Endometrium (tissue), 2 donors: ENCODE data around the gene NTM.

ENCODE experiments used
- FAIRE-seq: peaks from 2 replicates; lab custom pipeline; 2012; peaks lifted over from hg19 to GRCh38; lab: Jason Lieb, UNC
- donor health status: control.
- donor health status: control.

Gene NTM

DNA sequence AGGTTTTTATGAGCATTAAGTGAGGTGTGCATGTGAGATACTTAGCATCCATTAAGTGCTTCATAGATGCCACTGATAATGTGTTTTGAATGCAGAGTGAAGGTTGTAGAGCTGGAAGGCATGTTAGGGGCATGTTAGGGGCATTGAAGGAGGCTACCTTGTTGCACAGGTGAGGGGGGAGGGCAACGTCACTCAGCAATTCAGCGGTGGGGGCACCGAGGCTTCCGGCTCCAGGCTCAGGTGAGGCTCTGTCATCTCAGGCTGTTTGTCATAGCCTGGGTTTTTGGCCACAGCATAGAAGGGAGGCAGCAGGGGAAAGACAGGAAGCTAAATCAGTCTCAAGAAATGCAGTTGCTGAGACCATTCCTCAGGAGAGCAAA lies 299.0 kb downstream of the NTM start:
- FAIRE-seq = no peak

DNA sequence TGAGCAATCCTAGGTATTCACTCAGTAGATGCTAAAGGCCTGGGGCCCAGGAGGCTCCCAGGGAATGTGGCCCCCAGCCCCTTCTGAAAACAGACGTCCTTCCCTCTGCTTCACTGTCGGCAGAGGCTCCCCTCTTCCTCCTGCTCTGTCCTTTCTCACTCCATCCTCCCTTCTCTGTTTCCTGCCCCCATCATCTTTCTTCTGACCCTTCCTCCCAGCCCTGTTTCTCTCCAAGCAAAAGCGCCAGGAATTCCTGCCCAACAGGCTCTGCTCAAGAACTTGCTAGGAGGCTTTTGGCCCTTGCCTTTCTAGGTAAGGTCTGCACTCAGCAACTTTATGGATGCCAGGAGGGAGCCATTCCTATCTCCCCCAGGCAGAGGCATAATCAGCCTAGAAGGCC lies 300.5 kb downstream of the NTM start:
- no peak for FAIRE-seq

DNA sequence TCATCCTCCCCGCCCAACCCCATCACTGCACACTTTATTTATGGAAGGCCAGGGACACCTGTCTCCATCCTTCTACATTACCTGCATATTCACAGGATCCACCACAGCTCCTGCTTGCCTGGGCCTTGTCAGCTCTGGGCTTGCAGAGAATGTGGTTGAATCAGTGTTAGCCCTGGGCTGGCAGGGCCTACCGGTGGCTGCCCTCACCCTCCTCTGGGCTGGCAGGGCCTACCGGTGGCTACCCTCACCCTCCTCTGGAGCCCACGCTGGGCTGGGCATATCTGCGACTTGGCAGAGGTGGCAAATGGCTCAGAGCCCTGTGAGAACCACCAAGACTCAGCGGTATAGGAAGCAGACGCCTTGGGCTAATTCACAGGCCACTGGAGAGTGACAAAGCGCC lies 300.9 kb downstream of the NTM start:
- no peak for FAIRE-seq

DNA sequence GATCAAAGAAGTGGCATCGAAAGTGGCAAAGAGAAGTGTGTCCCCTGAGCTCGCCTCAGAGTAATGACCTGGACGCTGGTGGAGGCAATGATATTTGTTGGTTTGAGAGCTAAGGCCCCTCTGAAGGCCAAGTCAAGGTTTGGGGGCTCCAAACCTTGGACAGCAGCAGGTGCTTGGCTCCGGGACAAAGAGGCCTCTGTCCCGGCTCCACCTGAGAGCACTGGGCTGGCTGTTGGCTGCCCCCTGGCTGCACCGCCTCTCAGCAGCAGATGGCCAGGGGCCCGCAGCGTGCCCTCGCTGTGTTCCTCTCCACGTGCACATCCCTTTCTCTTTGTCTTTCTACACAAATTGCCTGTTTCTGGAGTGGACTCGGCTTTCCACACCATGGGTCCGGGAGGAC lies 301.3 kb downstream of the NTM start:
- FAIRE-seq = no peak

DNA sequence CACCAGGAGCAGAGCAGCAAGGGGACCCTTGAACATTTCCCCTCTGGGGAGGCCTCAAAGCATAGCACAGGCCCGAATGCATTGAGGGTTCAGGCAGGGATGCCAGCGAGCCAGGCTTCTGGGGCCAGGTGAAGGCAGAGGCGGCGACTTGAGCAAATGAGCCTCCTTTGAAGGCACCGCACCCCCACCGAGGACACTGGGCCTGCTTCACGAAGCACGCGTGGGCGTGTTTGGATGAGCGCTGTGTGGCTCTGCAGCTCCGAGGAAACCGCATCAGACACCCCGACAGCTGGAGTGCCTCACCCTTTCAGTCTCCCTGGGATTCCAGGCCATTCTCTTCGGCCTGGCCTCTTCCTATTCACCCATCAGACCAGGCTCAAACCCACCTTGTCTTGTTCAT lies 301.8 kb downstream of the NTM start:
- no peak for FAIRE-seq

DNA sequence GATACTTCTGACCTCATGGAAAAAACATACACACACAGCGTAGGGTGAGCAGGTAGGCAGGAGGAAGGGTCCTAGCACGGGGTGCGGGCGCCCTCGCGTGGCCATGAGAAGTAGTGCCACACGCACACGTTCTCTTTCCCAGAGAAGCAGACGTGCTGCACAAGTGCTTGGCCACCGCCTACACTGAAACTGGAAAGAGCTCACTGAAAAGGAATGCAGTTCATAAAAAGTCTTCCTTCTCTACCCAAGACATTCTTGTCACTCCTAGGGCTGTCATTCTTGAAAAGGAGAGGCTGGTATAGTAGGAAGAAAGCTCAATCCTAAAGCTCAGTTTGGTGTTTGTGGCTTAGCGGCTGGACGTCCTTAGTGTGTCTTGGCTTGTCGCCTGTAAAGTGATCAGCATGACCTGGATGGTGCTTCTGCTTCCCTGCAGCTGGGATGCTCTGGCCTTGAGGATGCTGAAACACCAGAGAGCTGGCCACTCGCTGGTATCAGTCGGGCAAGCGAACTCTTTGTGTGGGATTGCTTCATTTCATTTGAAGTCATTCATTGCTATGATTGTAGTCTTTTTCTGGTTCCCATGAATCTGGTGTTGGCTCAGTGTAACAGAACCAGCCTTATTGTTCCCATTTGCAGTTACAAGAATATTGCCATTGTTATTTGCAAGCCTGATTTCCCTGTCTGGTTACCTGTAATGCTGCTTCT lies 303.8 kb downstream of the NTM start:
- peak; percentile 21 for FAIRE-seq

DNA sequence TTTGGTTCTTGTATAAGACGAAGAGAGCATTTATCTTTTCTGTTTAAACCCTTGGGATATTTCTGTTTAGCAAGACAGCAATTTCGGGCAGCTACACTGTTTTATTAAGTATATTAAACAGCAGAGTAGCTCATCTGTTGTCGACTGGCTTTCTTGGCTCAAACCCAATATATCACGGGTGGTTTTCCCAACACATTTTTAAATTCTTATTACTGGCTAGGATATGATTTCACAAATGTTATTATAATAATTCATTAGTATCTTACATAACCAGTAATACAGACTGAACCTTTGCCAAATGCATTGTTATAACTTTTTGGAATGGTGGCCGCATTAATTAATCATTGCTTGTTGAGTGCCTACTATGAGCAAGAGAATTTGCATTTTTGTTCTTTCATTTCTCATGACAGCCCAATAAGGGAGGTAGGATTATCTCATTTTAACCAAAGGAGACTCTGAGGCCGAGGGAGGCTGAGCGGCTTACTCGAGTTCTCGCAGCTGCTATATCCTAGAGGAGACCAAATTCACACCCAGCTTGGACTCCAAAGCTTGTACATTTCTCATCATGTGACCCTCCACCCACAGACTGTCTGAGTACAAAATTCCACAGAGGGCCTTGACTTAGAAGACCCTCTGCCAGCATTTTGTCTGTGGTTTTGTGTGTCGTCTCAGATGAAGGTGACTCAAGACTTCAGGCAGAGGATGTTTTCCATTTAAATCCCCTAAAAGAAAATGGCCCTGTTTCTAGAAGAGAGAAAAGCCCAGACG lies 304.9 kb downstream of the NTM start:
- no peak for FAIRE-seq

DNA sequence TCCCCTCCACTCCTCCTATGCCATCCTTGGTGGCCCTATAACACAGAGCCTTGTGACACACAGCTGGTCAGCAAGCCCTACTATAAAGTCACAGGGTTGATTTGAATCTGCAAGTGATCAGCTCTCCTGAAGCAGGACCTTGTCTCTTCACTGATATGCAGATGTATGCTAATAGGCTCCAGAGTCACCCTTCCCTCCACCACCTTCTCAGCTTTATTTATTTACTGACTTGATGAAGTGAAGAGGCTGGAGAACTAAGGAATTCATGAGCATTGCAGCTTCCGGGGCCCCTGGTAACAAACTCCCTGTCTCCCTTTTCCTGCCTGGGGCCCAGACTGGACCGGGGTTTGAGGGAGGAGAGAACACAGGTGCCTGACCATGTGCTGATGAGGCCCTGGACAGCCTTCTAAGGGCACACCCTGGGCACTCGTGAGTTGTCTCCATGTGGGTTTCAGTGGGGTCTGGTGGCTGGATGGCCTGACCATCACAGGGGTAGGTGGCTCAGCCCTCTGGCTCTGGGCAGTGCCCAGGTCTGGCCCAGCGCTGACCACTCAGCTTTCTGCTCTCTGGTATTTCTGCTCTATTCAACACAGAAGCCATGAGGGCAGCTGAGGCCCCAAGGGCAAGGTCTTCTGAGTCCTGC lies 307.5 kb downstream of the NTM start:
- FAIRE-seq = no peak

DNA sequence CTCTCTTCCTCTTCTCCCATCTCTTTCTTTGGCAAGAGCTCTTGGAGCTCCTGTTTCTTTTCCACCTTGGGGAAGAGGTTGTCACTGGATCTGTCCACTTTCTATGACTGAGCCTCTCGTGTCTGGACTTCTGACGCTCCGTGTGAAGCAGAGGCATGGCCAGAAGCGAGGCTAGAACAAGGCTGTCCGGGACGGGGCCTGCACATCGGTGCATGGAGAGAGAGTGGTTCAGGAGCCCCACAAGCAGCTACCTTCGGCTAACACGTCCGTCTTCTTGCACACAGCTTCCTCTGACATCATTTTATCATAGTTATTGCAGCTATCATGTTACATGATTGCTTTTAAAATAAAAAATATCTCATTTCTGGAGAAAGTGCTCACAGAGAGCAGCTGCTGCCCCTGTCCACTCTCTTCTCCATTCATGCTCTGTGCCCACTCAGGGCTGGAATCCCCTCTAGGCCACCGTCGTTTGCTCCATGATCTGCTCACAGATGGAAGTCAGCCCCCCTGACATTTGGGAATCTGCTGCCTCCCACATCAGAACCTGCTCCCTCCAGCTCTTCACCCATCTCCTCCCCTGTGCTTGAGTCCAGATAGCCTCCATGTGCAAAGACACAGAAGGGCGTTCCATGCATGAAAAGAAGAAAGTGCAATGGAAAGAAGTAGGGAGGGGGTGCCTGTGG lies 308.4 kb downstream of the NTM start:
- no peak for FAIRE-seq

DNA sequence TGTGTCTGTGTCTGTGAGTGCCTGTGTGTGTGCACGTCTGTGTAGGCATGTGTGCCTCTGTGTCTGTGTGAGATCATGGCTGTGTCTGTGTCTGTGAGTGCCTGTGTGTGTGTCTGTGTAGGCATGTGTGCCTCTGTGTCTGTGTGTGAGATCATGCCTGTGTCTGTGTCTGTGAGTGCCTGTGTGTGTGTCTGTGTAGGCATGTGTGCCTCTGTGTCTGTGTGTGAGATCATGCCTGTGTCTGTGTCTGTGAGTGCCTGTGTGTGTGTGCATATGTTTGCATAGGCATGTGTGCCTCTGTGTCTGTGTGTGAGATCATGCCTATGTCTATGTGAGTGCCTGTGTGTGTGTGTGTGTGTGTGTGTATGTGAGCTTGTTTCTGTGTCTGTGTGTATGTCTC lies 310.0 kb downstream of the NTM start:
- peak; percentile 91 for FAIRE-seq

DNA sequence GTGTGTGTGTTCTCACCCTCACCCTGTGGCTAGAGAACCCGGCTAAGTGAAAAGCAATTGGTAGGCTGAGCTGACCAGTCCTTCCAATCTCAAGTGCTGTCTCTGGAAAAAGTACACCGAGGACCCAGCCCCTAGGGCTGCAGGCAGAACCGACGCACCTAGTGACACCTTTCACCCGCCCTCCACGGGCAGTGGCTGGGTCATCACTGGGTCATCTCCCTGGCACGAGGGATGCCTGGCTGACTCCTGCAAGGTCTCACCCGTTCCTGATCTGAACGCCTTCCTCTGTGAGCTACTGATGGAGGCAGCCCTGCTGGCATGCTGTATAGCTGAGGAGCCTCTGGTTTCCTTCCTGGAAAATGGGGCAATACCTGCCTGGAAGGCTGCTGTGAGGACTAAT lies 311.5 kb downstream of the NTM start:
- FAIRE-seq = no peak

DNA sequence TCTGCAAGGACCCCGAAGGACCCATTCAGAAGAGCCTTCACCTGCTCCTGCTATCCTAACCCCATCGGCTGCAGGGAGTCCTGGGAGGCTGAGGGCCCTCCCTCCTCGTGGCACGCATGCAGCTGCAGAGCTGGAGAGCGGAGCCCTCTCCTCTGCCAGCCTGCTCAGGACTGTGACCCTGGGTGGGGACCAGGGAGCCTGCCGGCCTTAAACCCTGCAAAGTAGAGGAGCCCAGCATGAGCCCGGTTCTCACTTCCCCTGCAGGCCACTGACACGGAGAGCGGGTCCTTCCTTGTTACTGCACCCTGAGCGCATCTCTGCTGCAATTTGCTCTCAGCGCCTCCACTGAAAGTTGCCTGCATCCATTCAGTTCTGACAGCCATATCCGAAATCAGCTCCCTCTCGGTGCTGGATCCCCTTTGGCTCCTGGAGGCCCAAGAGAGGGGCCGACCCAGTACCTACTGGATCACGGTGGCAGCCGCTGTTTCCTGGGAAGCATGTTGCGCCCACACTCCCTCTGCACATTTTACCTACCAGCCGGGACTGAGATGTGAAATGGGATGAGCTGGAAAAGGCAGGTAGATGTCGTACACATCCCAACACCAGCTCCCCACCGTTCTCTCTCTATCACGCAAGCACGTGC lies 312.1 kb downstream of the NTM start:
- no peak for FAIRE-seq

DNA sequence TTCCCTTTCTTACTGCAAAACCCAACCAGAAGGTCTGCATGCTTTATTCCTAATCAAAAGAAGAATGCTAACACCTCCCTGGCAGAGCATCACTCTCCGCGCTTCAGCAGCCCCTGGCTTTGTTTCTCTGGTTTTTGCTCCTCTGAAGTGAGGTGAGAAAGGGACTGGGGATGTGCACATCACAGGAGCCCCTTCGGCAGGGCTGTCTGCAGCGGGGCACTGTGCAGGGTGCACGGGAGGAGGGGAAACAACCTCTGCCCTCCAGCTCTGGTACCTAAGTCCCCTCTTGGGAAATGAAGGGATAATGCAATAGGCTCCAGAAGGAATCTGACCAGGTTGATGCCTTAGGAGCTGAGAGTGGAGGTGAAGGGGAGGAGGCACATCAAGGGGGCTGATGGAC lies 312.7 kb downstream of the NTM start:
- no peak for FAIRE-seq

DNA sequence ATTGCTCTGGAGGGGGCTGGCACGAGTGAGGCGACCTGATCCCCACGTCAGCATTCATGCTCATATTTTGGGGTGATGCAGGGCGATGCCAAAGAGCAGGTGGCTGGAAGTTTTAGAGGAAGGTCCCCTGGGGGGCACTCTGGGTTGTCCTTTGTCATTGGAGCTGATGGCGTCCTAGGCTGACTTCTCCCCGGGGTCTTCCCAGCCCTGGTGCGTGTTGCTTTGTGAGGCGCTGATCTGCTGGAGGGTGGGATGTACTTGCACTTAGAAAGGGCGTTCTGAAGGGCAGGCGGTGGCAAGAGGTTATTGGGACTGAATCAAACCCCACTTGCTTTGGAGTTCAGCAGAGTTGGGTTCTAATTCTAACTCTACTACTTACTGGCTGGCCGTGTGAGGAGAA lies 313.3 kb downstream of the NTM start:
- no peak for FAIRE-seq

DNA sequence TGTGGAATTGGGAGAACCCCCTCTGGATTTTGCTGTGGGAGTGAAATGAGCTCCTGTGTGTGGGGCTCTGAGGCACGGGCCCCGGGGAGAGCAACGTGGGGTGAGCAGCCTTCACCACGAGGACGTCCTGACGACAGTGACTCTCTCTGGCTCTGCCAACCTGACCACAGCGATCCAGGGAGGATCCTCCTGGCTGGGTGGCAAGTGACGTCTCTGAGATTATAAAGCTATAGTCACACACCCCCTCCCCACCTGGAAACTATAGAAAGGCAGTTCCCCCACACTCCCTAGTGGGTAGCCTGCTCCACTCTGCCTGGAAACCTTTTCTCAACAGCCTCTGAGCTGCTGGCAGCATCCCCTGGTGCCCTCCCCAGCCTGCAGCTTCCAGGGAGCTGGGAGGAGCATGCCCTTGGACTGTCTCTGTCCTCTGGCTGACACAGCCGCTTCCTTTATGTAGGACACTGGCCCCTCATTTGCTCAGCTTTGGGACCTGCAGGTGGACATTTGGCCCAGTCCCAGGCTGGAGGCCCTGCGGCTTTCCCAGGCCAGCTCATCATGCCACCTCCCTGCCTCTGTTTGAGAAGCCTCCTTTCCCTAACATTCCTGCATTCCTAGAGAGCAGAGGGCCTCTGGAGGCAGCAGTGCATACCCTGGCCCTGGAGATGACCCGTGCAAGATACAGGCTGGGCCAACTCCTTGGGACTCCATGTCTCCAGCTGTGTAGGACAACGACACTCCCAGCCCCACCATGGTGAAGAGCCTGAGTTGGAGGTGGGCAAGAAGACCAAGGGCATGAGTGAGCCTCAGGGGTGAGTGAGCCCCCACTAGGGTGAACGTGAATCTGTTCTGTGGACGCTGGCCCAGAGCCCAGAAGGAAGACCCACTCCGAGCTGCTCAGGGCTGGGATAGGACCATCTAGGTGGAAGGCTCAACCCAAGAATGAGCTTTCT lies 314.0 kb downstream of the NTM start:
- FAIRE-seq = no peak

DNA sequence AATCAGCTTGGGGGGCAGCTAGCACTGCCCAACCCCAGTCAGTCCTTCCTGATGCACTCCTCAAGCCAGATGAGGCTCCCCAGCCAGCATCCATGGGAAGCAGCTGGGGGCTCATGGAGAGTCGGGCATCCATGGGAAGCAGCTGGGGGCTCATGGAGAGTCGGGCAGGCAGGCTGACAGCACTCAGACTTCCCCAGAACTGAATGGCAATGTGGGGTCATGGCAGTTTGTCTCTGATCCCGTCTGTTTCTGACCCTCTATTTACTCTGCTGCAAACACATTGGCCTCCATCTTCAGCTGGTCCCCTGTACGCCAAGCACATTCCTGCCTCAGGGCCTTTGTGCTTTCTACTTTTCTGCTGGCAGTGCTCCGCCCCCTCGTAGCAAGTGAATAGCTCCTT lies 314.8 kb downstream of the NTM start:
- no peak for FAIRE-seq

DNA sequence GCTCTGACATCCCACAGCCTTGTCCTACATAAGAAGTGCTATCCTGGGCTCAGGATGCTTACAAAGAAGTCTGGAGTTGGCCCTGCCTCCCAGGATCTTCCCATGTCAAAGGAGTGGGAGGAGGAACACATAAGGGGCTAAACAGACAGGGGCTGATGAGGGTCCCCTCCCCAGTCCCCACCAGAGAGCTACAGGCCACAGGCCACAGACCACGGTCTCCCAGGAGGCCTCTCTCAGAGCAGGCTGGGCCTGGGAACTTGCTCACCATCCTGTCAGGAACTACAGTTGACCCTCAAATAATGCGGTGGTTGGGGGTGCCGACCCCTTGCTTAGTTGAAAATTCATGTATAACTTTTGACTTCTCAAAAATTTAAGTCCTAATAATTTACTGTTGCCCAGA lies 315.5 kb downstream of the NTM start:
- no peak for FAIRE-seq

DNA sequence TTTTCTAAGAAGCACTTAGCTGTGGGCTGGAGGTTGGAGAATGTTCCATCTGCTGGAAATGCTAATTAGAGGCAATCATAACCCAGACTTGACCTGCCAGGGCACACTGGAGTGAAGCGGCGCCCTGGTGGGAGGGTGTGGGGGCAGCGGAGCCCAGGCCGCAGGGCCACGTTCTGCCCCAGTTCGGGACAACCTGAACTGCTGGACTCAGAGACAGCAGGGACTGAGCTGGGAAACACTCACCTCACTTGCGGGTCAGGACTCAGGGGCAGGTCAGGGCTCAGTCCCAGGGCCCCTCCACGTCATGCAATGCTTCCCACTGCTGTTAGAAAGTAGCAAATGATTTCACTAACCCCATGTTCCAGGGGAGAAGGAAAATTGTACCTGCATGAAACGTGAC lies 316.4 kb downstream of the NTM start:
- no peak for FAIRE-seq

DNA sequence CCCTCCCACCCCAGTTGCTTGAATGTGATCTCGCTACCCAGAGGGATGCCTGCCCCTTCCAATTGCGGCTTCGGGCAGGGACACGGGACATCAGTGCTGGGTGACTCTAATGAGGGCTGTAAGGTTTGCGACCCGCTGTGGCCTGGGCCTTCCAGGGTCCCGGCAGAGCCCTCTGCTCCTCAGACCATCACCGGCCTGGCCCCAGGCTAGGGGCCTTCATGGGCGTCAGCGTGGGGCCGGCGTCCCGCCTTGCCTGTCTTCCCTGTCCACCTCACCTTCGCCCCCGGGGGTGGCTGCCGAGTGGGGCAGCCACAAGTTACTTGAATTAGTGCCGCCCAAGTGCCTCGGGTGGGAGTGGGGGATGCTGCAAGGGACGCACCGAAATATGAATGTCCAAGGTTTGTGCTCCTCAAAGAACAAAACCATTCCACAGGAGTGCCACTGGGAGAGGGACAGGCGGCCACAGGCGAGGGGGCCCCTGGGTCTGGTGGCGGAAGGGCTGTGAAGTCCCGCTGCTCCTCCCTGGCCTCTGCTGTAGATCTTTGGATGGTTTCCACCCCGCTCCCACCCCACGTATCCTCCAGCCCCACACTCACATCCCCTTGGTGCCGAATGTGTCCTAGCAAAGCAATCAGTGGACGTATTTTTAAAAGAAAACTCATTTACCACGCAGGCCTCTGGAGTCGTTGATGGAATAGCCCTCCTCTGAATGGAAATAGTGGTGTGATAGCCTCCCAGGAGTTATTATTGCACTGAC lies 317.1 kb downstream of the NTM start:
- FAIRE-seq = no peak

DNA sequence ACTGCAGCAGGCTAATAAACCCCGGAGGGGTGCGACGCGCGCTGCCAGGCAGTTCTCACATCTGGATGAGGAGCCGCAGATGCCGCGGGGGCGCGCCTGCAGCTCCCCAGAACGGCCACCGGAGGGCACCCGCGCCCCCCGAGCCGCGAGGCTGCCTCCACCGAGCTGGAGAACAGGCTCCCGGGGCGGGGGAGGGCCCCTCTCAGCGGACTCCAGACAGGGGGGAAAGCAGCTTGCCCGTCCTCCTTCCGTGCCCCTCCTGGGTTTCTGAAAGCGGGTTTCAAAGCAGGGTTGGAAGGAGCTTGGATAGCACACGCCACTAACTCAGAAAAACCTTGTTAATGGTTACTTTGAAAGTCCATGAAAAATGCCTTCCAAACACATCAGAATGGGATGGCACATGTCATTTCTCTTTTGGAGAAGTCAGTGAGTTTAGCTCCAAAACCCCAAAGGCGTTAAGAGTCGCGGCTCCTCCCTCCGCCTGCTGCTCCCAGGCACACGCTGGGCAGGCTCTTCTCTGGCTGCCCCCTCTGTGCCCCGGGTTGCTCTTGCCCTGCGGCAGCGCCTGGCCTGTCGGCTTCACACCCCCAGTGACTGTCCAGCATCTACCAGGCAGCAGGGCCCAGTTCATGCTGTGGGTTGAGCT lies 317.8 kb downstream of the NTM start:
- FAIRE-seq = no peak
